AG04449 (cell line): ENCODE data around the gene SCTR.

Source experiments
- CTCF ChIA-PET: fragments of 350-600 bp; formaldehyde crosslinking; extraction: SDS; loops from one replicate; lab custom pipeline; 2021; ENCODE audit warnings: antibody characterized with exemption; lab: Yijun Ruan, JAX
- POLR2A ChIA-PET: fragments of 400-600, 350-600 bp; formaldehyde crosslinking; extraction: SDS; loops from one replicate; lab custom pipeline; 2020; ENCODE audit warnings: antibody characterized with exemption, inconsistent platforms; lab: Yijun Ruan, JAX
- DNase-seq: peaks from one replicate; pipeline ENCODE4 v3.0.0-alpha.2; 2010; ENCODE audit warnings: low read depth, low spot score
- H3K4me3 ChIP-seq: 2 replicates; pipeline ENCODE4 v1.5.1; 2011; ENCODE audit warnings: low read depth, mild to moderate bottlenecking, control low read depth, low read length
- CTCF ChIP-seq: IDR thresholded peaks from one replicate; pipeline ENCODE4 v1.5.1; 2011; ENCODE audit warnings: mild to moderate bottlenecking, moderate library complexity, low read length, control low read depth, inconsistent platforms; ENCODE audit not compliant: insufficient read depth; ENCODE audit errors: missing control alignments

Gene SCTR

GRCh38 chr2:119544939-119545475 lies 20.7 kb upstream of the SCTR start:
- no peak for TF ChIP-seq CTCF
- peak overlapping the region; percentile 59 for H3K4me3 ChIP-seq
- DNase-seq: peak; percentile 3
- ChIA-PET CTCF (no interaction called here), POLR2A (no interaction called here)

- peak within 1 kb of the TSS; percentile 59 for H3K4me3 ChIP-seq
- POLR2A ChIA-PET: no interaction called here
Observed at GRCh38 chr2:119544075-119544938, 20.0 kb upstream of the SCTR start, which contains the start of gene CFAP221. CFAP221 (plus strand) TSS chr2:119544449; CDS start chr2:119546132, 1,683 bp downstream.

GRCh38 chr2:119541476-119541875 lies 17.2 kb upstream of the SCTR start:
- POLR2A ChIA-PET: no interaction called here
- H3K4me3 ChIP-seq: no peak overlapping the region
- TF ChIP-seq CTCF: no peak
- no peak for DNase-seq
- CTCF ChIA-PET: no interaction called here

More at GRCh38 chr2:119544075-119544938, 20.0 kb upstream of the SCTR start, which contains the start of gene CFAP221:
- TF ChIP-seq CTCF: no peak
- CTCF ChIA-PET: no interaction called here
- no peak for DNase-seq

GRCh38 chr2:119537792-119538191 lies 13.5 kb upstream of the SCTR start:
- no peak for TF ChIP-seq CTCF
- no peak for DNase-seq
- CTCF ChIA-PET: no interaction called here
- H3K4me3 ChIP-seq: no peak overlapping the region
- POLR2A ChIA-PET: no interaction called here

GRCh38 chr2:119536707-119537106 lies 12.4 kb upstream of the SCTR start:
- no peak for DNase-seq
- POLR2A ChIA-PET: no interaction called here
- H3K4me3 ChIP-seq: no peak overlapping the region
- CTCF ChIA-PET: interaction anchor here (1.2 kb wide), 1 partner anchor 13 kb away, joined by 4 read pairs; no protein-coding TSS in a partner anchor
- TF ChIP-seq CTCF: no peak

GRCh38 chr2:119536211-119536610 lies 11.9 kb upstream of the SCTR start:
- POLR2A ChIA-PET: no interaction called here
- no peak overlapping the region for H3K4me3 ChIP-seq
- DNase-seq: no peak
- TF ChIP-seq CTCF: no peak
- CTCF ChIA-PET: interaction anchor here (1.2 kb wide), 1 partner anchor 13 kb away, joined by 4 read pairs; no protein-coding TSS in a partner anchor
